Ramos (cell line): ENCODE data around the gene LENEP.

Experiments used
- in situ Hi-C: fragments of 300-500 bp; cut with MboI; formaldehyde crosslinking; loops from one replicate; pipeline ENCODE4 v1.14.3; 2022; ENCODE audit warnings: low sequenced_read_pairs; ENCODE audit not compliant: unreplicated experiment

The LENEP gene

DNA sequence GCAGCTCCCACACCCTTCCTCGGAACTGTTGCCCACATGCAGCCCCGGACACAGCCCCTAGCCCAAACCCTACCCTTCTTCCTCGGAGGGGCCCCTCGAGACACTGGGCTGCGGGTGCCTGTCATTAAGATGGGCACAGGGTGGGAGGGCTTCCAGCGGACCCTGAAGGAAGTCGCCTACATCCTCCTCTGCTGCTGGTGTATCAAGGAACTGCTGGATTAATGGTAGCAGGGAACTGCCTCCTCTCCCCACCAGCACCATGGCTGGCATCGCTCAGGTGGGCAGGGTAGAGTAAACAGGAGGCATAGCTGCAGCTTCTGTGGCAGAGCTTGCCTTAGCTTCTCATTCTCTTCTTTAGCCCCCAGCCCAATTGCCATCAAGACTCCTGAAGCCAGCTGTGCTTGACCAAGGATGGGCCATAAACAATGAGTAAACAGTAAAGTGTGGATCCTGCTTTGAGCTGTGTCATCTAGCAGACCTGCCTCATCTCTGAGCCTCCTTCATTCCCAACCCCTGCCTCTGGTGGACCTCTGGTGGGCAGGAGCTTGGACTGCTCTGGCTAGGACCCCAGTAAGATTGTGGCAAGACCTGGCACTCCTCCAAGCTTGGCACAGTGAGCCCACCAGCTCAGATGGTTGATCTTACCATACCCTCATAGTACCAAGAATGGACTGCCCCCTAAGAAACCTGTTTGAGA, at the start of gene LENEP:
TSS of gene LENEP (plus strand) at position 15 of the 697 bp plus-strand sequence. CDS start at position 37, 22 bp downstream.
- in situ Hi-C loops, result no loop called here

DNA sequence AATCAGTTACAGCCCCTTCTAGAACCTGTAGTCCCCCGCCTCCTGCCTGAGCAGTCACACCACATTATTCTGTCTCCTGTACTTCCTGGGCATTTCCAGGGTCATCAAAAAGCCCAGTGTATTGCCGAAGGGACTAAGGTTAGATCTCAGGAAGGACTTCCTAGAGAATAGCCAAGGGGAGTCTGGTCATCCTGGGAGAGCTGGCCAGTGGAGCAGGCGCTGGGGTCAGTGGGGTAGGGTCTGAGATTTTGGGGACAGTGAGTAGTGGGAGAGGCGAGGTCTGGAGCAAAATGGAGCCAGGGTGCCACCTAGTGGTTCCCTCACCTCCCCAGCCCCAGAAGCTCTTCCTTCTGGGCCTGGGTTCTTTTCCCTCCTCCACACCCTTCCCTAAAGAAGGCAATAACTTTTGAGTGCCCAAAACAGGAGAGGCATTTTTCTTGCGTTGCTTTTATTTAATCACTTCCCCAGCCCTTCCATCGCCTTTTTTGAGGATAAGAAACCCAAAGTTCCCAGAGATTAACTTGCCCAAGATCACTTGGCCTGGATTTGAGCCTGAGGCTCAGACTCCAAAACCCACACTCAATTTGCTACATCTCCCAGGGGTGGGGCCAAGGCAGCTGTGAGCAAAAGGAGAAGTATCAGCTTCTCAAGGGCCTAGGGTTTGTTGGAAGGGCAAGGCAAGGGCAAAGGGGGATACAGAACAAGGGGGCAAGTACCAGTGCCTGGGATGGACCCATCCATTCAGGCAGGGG, 49.6 kb upstream of the LENEP start:
- in situ Hi-C loops, result no loop called here

- in situ Hi-C loops, result no loop called here
Measured at GRCh38 chr1:154944401-154945159, 48.8 kb upstream of the LENEP start.

DNA sequence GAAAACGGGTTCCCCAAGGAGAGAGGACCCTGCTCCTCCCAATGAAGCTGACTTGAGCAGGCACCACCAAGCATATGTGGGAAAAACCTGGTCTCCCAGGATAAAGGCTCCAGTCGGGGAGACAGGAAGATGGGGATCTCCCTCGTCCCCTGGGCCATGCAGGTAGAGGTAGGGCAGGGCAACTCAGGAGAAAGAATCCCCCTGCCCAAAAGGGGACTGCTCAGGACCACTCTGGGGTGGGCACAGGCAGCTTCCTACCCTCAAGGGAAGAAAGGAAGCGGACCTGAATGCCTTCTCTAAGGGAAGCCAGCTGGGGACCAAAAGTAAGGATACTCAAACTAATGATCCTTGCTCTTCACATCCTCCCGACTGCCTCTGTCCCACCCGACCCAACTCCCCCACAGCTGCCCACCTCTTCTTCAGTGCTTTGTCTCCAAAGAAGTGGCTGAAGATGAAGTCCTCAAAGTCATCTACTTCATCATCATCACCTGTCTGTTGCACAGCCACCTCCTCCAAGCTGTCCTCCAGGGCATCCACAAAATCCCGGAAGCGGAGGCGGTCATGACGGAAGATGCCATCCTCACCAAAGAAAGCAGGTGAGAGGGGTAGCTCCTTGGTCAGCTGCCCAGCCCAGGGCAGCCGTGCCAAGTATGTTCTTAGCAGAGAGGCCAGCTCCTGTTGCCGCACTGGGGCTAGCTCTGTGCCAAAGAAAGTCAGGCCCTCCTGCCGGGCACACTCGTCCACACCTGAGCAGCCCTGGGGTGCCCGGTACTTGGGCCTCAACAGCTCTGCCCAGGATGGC, 48.0 kb upstream of the LENEP start:
- in situ Hi-C loops, result no loop called here

DNA sequence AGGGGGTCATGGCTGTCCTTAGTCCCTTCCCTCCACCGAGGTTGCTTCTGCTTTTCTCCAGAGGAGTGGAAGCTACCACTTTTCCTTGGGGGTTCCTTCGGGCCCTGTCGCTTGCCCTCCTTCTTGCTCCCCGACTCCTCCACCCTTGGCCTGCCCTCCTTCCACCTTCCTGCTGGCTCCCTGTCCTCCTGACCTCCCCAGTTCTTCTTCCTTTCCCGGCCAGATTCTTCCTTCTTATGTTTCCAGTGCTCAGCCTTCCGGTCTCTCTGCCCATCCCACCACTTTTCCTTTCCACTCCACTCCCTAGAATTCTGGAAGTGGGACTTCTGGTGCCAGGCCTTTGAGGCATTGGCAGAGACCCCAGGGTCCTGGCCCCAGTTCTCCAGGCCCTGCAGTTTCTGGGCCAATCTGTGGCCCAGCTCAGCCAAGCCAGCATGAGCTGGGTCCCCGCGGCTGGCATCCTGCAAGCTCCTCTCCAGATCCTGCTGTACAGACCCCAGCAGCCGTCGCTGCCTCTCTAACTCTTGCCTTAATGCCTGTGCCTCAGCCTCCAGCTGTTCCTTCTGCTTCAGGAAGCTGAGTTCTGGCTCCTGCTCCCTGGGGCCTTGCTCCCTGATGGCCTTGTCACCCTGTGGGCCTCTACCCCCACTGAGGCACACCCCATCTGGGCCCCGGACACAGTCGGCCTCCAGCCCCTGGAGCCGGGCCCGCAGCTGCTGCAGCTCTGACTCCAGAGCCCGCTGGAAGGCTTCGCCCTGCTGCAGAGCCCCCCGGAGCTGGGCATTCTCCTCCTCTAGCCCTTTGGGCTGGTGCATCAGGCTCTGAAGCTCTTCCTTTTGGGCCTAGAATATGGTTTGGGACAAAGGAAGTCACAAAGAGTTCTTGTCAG, 47.2 kb upstream of the LENEP start:
- in situ Hi-C loops, result no loop called here

DNA sequence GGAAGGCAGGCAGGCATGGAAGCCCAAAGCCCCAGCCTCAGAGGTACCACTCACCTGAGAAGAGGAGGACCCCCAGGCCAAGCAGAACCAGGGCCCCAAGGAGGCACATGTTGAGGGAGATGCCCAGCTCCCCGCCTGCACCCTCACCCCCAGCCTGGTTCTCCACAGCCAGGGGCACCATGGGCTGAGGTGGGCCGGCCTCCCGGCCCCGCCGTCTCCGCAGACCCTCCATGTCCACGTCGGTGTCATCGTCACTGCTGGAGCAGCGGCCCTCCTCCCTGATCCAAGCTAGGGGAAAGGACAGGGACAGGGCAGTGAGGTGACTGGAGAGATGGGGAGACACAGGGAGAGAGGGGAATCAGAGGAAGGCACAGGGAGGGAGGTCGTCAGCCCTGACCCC, 45.3 kb upstream of the LENEP start:
- in situ Hi-C loops, result no loop called here

GRCh38 chr1:154951901-154952657, 41.3 kb upstream of the LENEP start:
- in situ Hi-C loops, result no loop called here

DNA sequence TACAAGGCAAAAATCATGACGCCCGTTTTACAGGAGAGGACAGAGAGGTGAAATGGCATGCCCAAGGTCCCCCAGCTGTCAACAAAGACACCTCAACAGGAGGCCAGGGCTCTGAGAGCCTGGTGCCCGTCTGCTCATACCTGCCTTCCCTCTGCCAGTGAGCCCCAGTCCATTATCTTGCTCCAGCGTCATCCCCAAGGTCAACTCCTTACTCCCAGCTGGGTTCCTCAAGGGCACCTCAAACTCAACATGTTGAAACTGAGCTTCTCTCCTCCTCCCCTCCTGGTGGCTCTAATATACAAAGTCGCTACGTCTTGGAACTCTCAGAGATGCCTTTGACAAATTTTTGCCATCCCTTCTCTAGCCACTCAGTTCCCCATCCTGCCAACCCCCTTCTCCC, 40.7 kb upstream of the LENEP start:
- in situ Hi-C loops, result no loop called here

GRCh38 chr1:154953611-154954038, 39.8 kb upstream of the LENEP start:
- in situ Hi-C loops, result no loop called here

DNA sequence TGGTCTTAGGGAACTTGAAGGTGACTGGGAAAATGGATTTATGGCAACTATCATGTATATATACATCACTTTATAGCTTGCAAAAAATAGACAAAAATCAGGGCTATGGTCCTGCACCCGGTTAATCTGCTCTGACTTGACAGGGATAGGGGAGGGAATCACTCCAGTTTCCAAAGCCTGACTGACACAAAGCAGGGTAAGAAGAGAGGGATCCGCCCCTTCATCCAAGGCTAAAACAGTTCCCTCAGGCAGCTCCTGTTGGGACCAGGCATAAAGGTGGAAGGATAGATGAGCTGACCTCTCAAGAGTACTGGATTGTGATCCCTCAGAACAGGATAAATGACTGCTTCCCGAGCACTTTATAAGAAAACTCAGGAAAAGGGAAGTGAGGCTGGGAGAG, 38.8 kb upstream of the LENEP start:
- in situ Hi-C loops, result no loop called here

DNA sequence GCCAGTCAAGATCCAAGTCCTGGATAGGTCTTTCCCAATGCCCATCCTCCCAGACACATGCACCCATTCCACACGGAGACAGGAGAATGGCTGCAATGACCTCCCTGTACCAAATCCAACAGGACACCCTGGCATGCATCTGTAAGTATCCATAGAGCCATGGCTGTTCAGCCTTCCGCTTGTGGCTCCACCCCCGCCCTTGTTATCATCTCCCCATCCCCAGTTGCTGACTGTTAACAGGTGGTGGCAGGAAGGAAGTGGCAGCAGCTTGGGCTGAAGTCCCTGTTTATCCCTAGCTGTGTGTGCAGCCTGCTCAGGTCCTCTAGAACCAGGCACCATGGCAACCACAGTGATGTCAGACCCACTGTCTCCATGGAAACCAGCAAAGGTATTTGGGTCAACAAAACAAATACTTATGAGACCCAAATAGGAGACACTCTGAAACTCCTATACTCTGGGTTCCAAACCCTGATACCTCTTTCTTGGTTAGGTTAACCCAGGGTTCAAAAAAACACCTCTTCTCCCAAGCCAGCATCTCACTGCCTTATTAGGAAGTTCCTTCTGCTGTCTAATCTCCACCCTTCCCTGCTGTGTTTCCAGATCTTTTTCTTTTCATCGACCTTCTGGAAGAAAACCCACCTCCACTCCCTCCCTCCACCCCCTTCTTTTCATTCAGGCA, 38.2 kb upstream of the LENEP start:
- in situ Hi-C loops, result no loop called here

DNA sequence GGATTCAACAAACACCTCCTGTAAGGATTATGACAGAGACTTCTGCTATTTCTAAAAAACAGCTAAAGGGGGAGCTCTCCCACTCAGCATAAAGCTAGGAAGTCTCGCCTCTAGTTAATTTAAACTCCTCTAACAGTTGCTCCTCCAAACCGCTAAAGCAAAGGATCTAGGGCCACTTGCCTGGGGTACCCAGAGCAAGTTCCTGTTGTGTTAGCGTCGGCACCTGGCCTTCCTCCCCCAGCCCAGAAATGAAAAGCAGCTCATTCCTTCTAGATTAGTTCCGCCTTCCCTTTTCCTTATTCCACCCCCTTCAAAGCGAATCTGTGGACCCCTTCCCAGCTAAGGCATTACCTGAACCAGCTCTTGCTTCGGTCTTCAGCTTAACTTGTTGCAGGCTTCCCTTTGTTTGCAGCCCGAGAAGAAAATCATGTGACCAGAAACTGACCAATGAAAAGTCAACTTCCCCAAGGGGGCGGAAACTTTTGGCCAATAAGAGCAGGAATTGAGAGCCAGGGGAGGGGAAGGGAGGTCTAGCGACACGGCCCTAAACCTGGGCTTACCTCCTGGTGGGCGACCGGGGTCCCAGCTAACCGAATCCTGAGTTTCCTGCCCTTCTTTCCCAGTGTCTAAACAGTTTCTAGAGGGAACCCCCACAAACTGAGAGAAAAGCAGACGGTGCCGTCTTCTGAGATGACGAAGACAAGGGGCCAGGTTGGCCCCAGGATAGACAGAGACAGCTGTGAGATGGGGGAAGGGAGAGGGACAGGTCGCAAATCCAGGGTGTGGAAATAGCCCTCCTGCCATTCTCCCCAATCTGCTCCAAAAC, 37.5 kb upstream of the LENEP start, which contains the start of gene PBXIP1:
TSS of gene PBXIP1 (minus strand) at position 382 of the 826 bp plus-strand sequence. CDS start 2,378 bp downstream, outside the sequence.
- in situ Hi-C loops, result no loop called here

DNA sequence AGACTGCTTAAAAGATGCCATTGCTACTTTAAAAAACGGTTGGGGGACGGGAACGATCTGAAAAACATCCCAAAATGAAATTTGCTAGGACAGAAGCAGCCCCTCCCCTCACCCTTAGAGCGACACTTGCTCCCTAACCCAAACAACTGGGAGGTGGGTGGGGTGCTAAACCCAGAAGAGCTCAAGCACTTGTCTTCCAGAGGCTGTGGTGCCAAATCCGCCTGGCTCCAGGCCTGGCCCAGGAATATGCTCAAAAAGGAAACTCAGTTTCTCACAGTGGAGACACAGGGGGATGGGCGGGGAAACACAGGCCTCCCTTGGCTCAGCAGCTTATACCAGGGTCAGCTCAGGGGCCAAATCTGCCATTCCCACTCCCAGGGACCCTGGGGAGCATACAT, 36.8 kb upstream of the LENEP start:
- in situ Hi-C loops, result no loop called here

GRCh38 chr1:154957091-154957657, 36.2 kb upstream of the LENEP start:
- in situ Hi-C loops, result no loop called here

DNA sequence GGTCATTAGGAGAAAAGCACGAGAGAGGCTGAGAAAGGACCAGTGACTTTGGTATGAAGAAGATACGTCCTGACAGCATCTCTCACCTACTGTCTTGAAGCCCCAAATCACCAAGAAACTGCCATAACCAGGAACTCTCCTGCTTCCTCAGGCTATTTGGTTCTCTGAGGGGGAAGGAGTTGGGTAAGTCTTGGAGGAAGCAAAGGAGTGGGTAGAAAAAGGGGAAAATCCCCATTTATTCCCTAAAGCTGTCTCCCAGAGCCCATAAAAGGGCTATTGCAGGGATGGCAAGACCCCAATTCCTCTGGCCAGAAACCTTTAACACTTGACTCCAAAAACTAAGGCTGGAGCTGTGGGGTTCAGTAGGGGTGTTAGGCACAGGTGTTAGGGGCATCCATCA, 35.4 kb upstream of the LENEP start:
- in situ Hi-C loops, result no loop called here

GRCh38 chr1:154958681-154959425, 34.5 kb upstream of the LENEP start:
- in situ Hi-C loops, result no loop called here
